ENCODE data around the gene DNPEP. TPM values are rescaled to one million over a fixed set of nuclear protein-coding genes. Genes with fewer than 3 reads are reported as not detected.

Gene DNPEP
- total RNA-seq, result 100 to 1,000 TPM in 3 of 4 donors, 10 to 100 TPM in 1; 90.8 to 180 (median 177) TPM

DNA sequence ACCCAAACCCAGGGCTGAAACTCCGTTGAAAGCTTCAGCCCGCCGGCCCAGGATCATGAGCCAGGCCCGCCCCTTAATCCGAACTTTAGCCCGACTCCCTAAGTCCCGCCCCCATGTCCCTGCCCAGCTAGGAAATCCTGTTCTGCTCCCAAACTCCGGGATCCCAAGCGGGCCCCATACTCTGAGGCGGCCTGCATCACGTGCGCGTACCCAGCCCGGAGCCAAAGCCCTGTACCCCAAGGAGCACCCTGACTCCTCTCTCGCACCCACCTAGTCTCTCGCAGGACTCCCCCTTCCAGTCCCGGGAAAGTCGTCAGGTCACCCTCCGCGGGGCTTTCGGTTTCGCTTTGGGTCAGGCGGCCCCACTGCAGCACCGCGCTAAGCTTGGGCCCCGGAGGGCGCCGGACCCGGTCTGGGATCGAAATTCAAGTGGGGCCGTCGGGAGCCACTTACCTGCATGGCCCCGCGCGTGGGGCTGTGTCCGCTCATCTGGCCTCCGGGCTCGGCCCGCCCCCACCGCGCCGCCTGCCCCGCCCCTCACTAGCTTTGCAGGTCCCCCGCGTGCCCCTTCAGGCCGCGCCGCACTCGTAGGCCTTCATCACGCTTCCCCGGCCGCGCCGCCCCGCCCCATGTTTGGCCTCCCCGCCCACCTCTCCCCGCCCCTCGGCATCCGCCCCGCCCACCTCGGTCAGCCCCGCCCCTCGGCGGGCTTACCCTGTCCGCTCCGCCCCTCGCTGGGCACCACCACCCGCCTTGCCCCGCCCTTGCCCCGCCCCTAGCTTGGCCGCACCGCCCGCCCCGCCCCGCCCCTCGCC, at the start of gene DNPEP:
DNPEP (minus strand) TSS at position 607 of the 815 bp plus-strand sequence; CDS start at position 489, 118 bp downstream.
- Histone ChIP-seq H3K4me1 (peaks cover 0 to 26% (median 11%) of the 10 kb centered on the region in 4 donors), H3K27ac (peak within 1 kb of the TSS; percentile 96 to 100 (median 98)), H3K4me3 (peak within 1 kb of the TSS; percentile 85 to 94 (median 89)), H3K9me3 (no peaks in the 10 kb centered on the region), H3K36me3 (peaks cover 0 to 40% (median 0%) of the 10 kb centered on the region in 3 donors), H3K27me3 (no peaks in the 10 kb centered on the region)
- TF ChIP-seq, protein P1, sequence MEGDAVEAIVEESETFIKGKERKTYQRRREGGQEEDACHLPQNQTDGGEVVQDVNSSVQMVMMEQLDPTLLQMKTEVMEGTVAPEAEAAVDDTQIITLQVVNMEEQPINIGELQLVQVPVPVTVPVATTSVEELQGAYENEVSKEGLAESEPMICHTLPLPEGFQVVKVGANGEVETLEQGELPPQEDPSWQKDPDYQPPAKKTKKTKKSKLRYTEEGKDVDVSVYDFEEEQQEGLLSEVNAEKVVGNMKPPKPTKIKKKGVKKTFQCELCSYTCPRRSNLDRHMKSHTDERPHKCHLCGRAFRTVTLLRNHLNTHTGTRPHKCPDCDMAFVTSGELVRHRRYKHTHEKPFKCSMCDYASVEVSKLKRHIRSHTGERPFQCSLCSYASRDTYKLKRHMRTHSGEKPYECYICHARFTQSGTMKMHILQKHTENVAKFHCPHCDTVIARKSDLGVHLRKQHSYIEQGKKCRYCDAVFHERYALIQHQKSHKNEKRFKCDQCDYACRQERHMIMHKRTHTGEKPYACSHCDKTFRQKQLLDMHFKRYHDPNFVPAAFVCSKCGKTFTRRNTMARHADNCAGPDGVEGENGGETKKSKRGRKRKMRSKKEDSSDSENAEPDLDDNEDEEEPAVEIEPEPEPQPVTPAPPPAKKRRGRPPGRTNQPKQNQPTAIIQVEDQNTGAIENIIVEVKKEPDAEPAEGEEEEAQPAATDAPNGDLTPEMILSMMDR (IDR thresholded peaks at IDR 0.05), result peak in 1 of 6 experiments; percentile 2
- TF ChIP-seq POLR2A (IDR thresholded peaks at IDR 0.05), result peak; percentile 53 to 71
- peak; percentile 95 to 96 (median 95) for DNase-seq

- no peak for DNase-seq
- H3K27me3 ChIP-seq, result peaks cover 0 to 18% of the 10 kb centered on the region in 2 donors
These were observed 49.4 kb upstream of the DNPEP start for GRCh38 chr2:219437141-219437540.

GRCh38 chr2:219436491-219436890, 48.8 kb upstream of the DNPEP start:
- no peaks in the 10 kb centered on the region for H3K9me3 ChIP-seq
- peaks cover 0 to 20% (median 5%) of the 10 kb centered on the region in 4 donors for H3K4me1 ChIP-seq
- no peak overlapping the region for H3K4me3 ChIP-seq
- TF ChIP-seq POLR2A (IDR thresholded peaks at IDR 0.05), result no peak
- TF ChIP-seq, protein P1 (IDR thresholded peaks at IDR 0.05), result no peak
- peak overlapping the region in 1 of 4 donors; percentile 84 for H3K27ac ChIP-seq
- H3K27me3 ChIP-seq, result peaks cover 0 to 16% of the 10 kb centered on the region in 2 donors
- H3K36me3 ChIP-seq, result no peaks in the 10 kb centered on the region
- no peak for DNase-seq

More at GRCh38 chr2:219437141-219437540, 49.4 kb upstream of the DNPEP start:
- peak overlapping the region in 1 of 4 donors; percentile 84 for H3K27ac ChIP-seq
- H3K4me3 ChIP-seq, result no peak overlapping the region
- H3K36me3 ChIP-seq, result no peaks in the 10 kb centered on the region
- H3K9me3 ChIP-seq, result no peaks in the 10 kb centered on the region
- TF ChIP-seq, protein P1 (IDR thresholded peaks at IDR 0.05), result no peak
- no peak for TF ChIP-seq POLR2A (IDR thresholded peaks at IDR 0.05)
- peaks cover 0 to 24% (median 6%) of the 10 kb centered on the region in 4 donors for H3K4me1 ChIP-seq

- Histone ChIP-seq H3K27me3 (peaks cover 0 to 12% of the 10 kb centered on the region in 2 donors), H3K9me3 (no peaks in the 10 kb centered on the region), H3K27ac (peak overlapping the region in 1 of 4 donors; percentile 84), H3K4me1 (peaks cover 0 to 16% (median 5%) of the 10 kb centered on the region in 4 donors), H3K36me3 (no peaks in the 10 kb centered on the region), H3K4me3 (no peak overlapping the region)
- DNase-seq, result no peak
- TF ChIP-seq POLR2A (IDR thresholded peaks at IDR 0.05), result no peak
These were observed 48.0 kb upstream of the DNPEP start for GRCh38 chr2:219435701-219436100.

GRCh38 chr2:219434718-219435525, 47.2 kb upstream of the DNPEP start, which contains the start of gene SPEG:
SPEG (plus strand) TSS chr2:219434843; CDS start chr2:219434978, 135 bp downstream.
- peaks cover 0 to 16% (median 5%) of the 10 kb centered on the region in 4 donors for H3K4me1 ChIP-seq
- H3K36me3 ChIP-seq, result no peaks in the 10 kb centered on the region
- H3K27me3 ChIP-seq, result peaks cover 0 to 12% of the 10 kb centered on the region in 2 donors
- no peak for DNase-seq
- no peak for TF ChIP-seq POLR2A (IDR thresholded peaks at IDR 0.05)
- TF ChIP-seq, protein P1 (IDR thresholded peaks at IDR 0.05), result no peak
- peak within 1 kb of the TSS in 3 of 4 donors; percentile 22 to 32 (median 22) for H3K4me3 ChIP-seq
- H3K27ac ChIP-seq, result peak within 1 kb of the TSS in 2 of 4 donors; percentile 43 to 84
- H3K9me3 ChIP-seq, result no peaks in the 10 kb centered on the region
